Activated T-helper 1 cell treated with anti-CD3 and anti-CD28 coated beads, Interleukin-12 subunit alpha, Interleukin-12 subunit beta, Interleukin-2, Interleukin-4 antibody, amounts not matched to agents 30 ng/mL and 10 ng/mL and 1 ng/mL, durations not matched to agents 14 hours and 24 hours and 36 hours (primary cell): ENCODE results near the gene PUSL1. TPM values are rescaled to one million over a fixed set of nuclear protein-coding genes. Genes with fewer than 3 reads are reported as not detected.

ENCODE experiments used
- DNase-seq: peaks from one replicate; pipeline ENCODE4 v3.0.0; 2021; ENCODE audit warnings: low spot score
- H3K27ac Mint-ChIP-seq: one replicate; pipeline ENCODE4 v1.8.0; 2021; ENCODE audit warnings: mild to moderate bottlenecking, mixed read lengths
- H3K27me3 Mint-ChIP-seq: one replicate; pipeline ENCODE4 v1.8.0; 2022; ENCODE audit warnings: mild to moderate bottlenecking, moderate library complexity, mixed read lengths; ENCODE audit not compliant: insufficient read depth
- H3K36me3 Mint-ChIP-seq: one replicate; pipeline ENCODE4 v1.8.0; 2021; ENCODE audit warnings: low read depth, mixed read lengths
- H3K4me1 Mint-ChIP-seq: one replicate; pipeline ENCODE4 v1.8.0; 2021; ENCODE audit warnings: low read depth, mixed read lengths
- H3K4me3 Mint-ChIP-seq: one replicate; pipeline ENCODE4 v1.8.0; 2021; ENCODE audit warnings: mild to moderate bottlenecking, moderate library complexity, mixed read lengths
- H3K9me3 Mint-ChIP-seq: one replicate; pipeline ENCODE4 v1.8.0; 2021; ENCODE audit warnings: mixed read lengths
- intact Hi-C: fragments of 100-400 bp; cut with micrococcal nuclease; formaldehyde crosslinking; loops from one replicate; pipeline ENCODE4 v1.15.1; 2024
- total RNA-seq: library from RNA; stranded (reverse); gene quantifications from 2 replicates; pipeline ENCODE4 v1.2.3, GENCODE V29; 2022

The PUSL1 gene
- total RNA-seq: 34.6 and 36.8 TPM in 2 replicates

- intact Hi-C loops: loop anchor here (1.0 to 5.0 kb wide), 10 partner anchors 16 to 351 kb away; partner anchors contain the start of genes ATAD3A, AURKAIP1, C1orf159 and CCNL2
- peaks cover 15% of the 10 kb centered on the region for H3K4me1 Mint-ChIP-seq
- peak; percentile 86 for DNase-seq
- H3K27ac Mint-ChIP-seq: peak within 1 kb of the TSS; percentile 86
- no peaks in the 10 kb centered on the region for H3K27me3 Mint-ChIP-seq
- H3K36me3 Mint-ChIP-seq: peaks cover 2% of the 10 kb centered on the region
- peak within 1 kb of the TSS; percentile 88 for H3K4me3 Mint-ChIP-seq
- H3K9me3 Mint-ChIP-seq: no peaks in the 10 kb centered on the region
Measured at GRCh38 chr1:1307923-1308755, at the start of gene PUSL1, which contains the start of gene ACAP3. Gene PUSL1, plus strand, starts transcription at chr1:1308597. Its CDS starts 47 bp downstream, at chr1:1308644. Gene ACAP3, minus strand, starts transcription at chr1:1307930. Its CDS starts 115 bp downstream, at chr1:1307815.

- peaks cover 33% of the 10 kb centered on the region for H3K36me3 Mint-ChIP-seq
- H3K27me3 Mint-ChIP-seq: no peaks in the 10 kb centered on the region
- no peaks in the 10 kb centered on the region for H3K9me3 Mint-ChIP-seq
- H3K4me1 Mint-ChIP-seq: peaks cover 11% of the 10 kb centered on the region
- no peak for DNase-seq
- no peak overlapping the region for H3K4me3 Mint-ChIP-seq
- intact Hi-C loops: no loop called here
- H3K27ac Mint-ChIP-seq: no peak overlapping the region
Measured at GRCh38 chr1:1259119-1259488, 49.3 kb upstream of the PUSL1 start.

GRCh38 chr1:1259540-1259939 lies 48.9 kb upstream of the PUSL1 start:
- Mint-ChIP-seq H3K27ac (no peak overlapping the region), H3K4me3 (no peak overlapping the region), H3K9me3 (no peaks in the 10 kb centered on the region), H3K4me1 (peaks cover 11% of the 10 kb centered on the region), H3K27me3 (no peaks in the 10 kb centered on the region), H3K36me3 (peaks cover 33% of the 10 kb centered on the region)
- DNase-seq: no peak
- intact Hi-C loops: no loop called here

GRCh38 chr1:1259951-1260600 lies 48.3 kb upstream of the PUSL1 start:
- H3K4me1 Mint-ChIP-seq: peaks cover 11% of the 10 kb centered on the region
- H3K9me3 Mint-ChIP-seq: no peaks in the 10 kb centered on the region
- H3K27ac Mint-ChIP-seq: no peak overlapping the region
- H3K36me3 Mint-ChIP-seq: peaks cover 37% of the 10 kb centered on the region
- no peak overlapping the region for H3K4me3 Mint-ChIP-seq
- intact Hi-C loops: no loop called here
- no peaks in the 10 kb centered on the region for H3K27me3 Mint-ChIP-seq
- DNase-seq: no peak

GRCh38 chr1:1260843-1261560 lies 47.4 kb upstream of the PUSL1 start:
- no peaks in the 10 kb centered on the region for H3K27me3 Mint-ChIP-seq
- no peak for DNase-seq
- H3K4me1 Mint-ChIP-seq: peaks cover 11% of the 10 kb centered on the region
- H3K27ac Mint-ChIP-seq: no peak overlapping the region
- H3K36me3 Mint-ChIP-seq: peaks cover 40% of the 10 kb centered on the region
- no peak overlapping the region for H3K4me3 Mint-ChIP-seq
- H3K9me3 Mint-ChIP-seq: no peaks in the 10 kb centered on the region
- intact Hi-C loops: no loop called here

- no peaks in the 10 kb centered on the region for H3K9me3 Mint-ChIP-seq
- no peak overlapping the region for H3K27ac Mint-ChIP-seq
- H3K27me3 Mint-ChIP-seq: no peaks in the 10 kb centered on the region
- intact Hi-C loops: no loop called here
- peaks cover 11% of the 10 kb centered on the region for H3K4me1 Mint-ChIP-seq
- no peak for DNase-seq
- no peak overlapping the region for H3K4me3 Mint-ChIP-seq
- peaks cover 38% of the 10 kb centered on the region for H3K36me3 Mint-ChIP-seq
Measured at GRCh38 chr1:1262071-1262470, 46.3 kb upstream of the PUSL1 start.

- H3K27ac Mint-ChIP-seq: no peak overlapping the region
- no peaks in the 10 kb centered on the region for H3K9me3 Mint-ChIP-seq
- H3K4me3 Mint-ChIP-seq: no peak overlapping the region
- H3K27me3 Mint-ChIP-seq: no peaks in the 10 kb centered on the region
- intact Hi-C loops: no loop called here
- no peak for DNase-seq
- H3K4me1 Mint-ChIP-seq: peaks cover 11% of the 10 kb centered on the region
- peaks cover 37% of the 10 kb centered on the region for H3K36me3 Mint-ChIP-seq
Measured at GRCh38 chr1:1262758-1263157, 45.6 kb upstream of the PUSL1 start.

GRCh38 chr1:1264026-1264425 lies 44.4 kb upstream of the PUSL1 start:
- DNase-seq: no peak
- H3K27ac Mint-ChIP-seq: no peak overlapping the region
- H3K27me3 Mint-ChIP-seq: no peaks in the 10 kb centered on the region
- peaks cover 11% of the 10 kb centered on the region for H3K4me1 Mint-ChIP-seq
- peaks cover 35% of the 10 kb centered on the region for H3K36me3 Mint-ChIP-seq
- no peak overlapping the region for H3K4me3 Mint-ChIP-seq
- intact Hi-C loops: loop anchor here (2.0 kb wide), 1 partner anchor 141 kb away; no protein-coding TSS in a partner anchor
- no peaks in the 10 kb centered on the region for H3K9me3 Mint-ChIP-seq

GRCh38 chr1:1264868-1265272 lies 43.5 kb upstream of the PUSL1 start:
- Mint-ChIP-seq H3K27ac (no peak overlapping the region), H3K9me3 (no peaks in the 10 kb centered on the region), H3K36me3 (peaks cover 30% of the 10 kb centered on the region), H3K4me3 (no peak overlapping the region), H3K4me1 (peaks cover 13% of the 10 kb centered on the region), H3K27me3 (no peaks in the 10 kb centered on the region)
- no peak for DNase-seq
- intact Hi-C loops: loop anchor here (2.0 kb wide), 1 partner anchor 142 kb away; no protein-coding TSS in a partner anchor

- DNase-seq: no peak
- intact Hi-C loops: no loop called here
- Mint-ChIP-seq H3K36me3 (peaks cover 36% of the 10 kb centered on the region), H3K27ac (no peak overlapping the region), H3K9me3 (no peaks in the 10 kb centered on the region), H3K4me1 (peaks cover 30% of the 10 kb centered on the region), H3K27me3 (no peaks in the 10 kb centered on the region), H3K4me3 (no peak overlapping the region)
Measured at GRCh38 chr1:1267488-1268283, 40.7 kb upstream of the PUSL1 start.

GRCh38 chr1:1268284-1268682 lies 40.1 kb upstream of the PUSL1 start:
- H3K36me3 Mint-ChIP-seq: peaks cover 36% of the 10 kb centered on the region
- H3K4me3 Mint-ChIP-seq: no peak overlapping the region
- peaks cover 34% of the 10 kb centered on the region for H3K4me1 Mint-ChIP-seq
- intact Hi-C loops: no loop called here
- no peak for DNase-seq
- H3K27me3 Mint-ChIP-seq: no peaks in the 10 kb centered on the region
- H3K9me3 Mint-ChIP-seq: no peaks in the 10 kb centered on the region
- H3K27ac Mint-ChIP-seq: no peak overlapping the region

GRCh38 chr1:1270813-1271212 lies 37.6 kb upstream of the PUSL1 start:
- Mint-ChIP-seq H3K27me3 (no peaks in the 10 kb centered on the region), H3K27ac (peak overlapping the region; percentile 40), H3K36me3 (peaks cover 29% of the 10 kb centered on the region), H3K4me3 (peak overlapping the region; percentile 83), H3K4me1 (peaks cover 39% of the 10 kb centered on the region), H3K9me3 (no peaks in the 10 kb centered on the region)
- DNase-seq: no peak
- intact Hi-C loops: loop anchor here (5.0 kb wide), 3 partner anchors 36 to 136 kb away; partner anchors contain the start of genes ACAP3, B3GALT6, MRPL20 and PUSL1
